Central memory CD8-positive, alpha-beta T cell (primary cell): ENCODE data around the gene SPCS1.

Experiments
- ATAC-seq: fragments of 150-1000 bp; cut with Tn5 transposase; replicated peaks from 2 replicates; pipeline ENCODE4 v1.10.0; 2022; ENCODE audit warnings: mild to moderate bottlenecking, moderate FRiP score, moderate number of reproducible peaks; ENCODE audit not compliant: poor library complexity, severe bottlenecking; ENCODE audit errors: extremely low read depth
- DNase-seq, 2 donors: peaks; one replicate each; pipeline ENCODE4 v3.0.0; 2021; ENCODE audit warnings: low spot score in 2 of 2
- H3K27ac Mint-ChIP-seq: one replicate; pipeline ENCODE4 v1.8.0; 2022; ENCODE audit warnings: low read depth, mild to moderate bottlenecking, moderate library complexity, mixed read lengths
- H3K27me3 Mint-ChIP-seq: one replicate; pipeline ENCODE4 v1.8.0; 2022; ENCODE audit warnings: mixed read lengths
- H3K36me3 Mint-ChIP-seq: one replicate; pipeline ENCODE4 v1.8.0; 2022; ENCODE audit warnings: mild to moderate bottlenecking, moderate library complexity, mixed read lengths; ENCODE audit not compliant: insufficient read depth
- H3K4me1 Mint-ChIP-seq: one replicate; pipeline ENCODE4 v1.8.0; 2022; ENCODE audit warnings: mixed read lengths
- H3K4me3 Mint-ChIP-seq: one replicate; pipeline ENCODE4 v1.8.0; 2022; ENCODE audit warnings: mild to moderate bottlenecking, moderate library complexity, mixed read lengths
- H3K9me3 Mint-ChIP-seq: one replicate; pipeline ENCODE4 v1.8.0; 2022; ENCODE audit warnings: mixed read lengths

Gene SPCS1

DNA sequence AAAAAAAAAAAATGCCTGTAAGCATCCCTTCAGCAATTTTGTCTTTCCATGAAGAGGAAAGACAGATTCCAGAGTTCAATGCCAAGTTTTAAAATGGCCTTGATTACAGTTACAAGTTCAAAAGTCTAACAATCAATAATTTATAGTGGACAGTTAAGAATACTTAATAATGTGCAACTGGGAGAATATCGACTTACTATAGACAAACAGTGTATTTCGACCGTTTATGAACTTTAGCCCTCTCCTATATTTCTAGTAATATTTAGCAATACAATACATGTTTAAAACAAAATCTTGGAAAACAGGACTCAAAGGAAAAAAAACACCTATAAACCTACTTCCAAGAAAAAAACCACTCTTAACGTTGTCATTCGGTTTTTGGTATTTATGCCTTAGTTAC is 21.7 kb upstream of the SPCS1 start:
- no peak overlapping the region for H3K27ac Mint-ChIP-seq
- DNase-seq (no peak), ATAC-seq (no peak)
- H3K9me3 Mint-ChIP-seq = no peaks in the 10 kb centered on the region
- H3K4me1 Mint-ChIP-seq = peaks cover 45% of the 10 kb centered on the region
- H3K36me3 Mint-ChIP-seq = peaks cover 35% of the 10 kb centered on the region
- H3K27me3 Mint-ChIP-seq = no peaks in the 10 kb centered on the region
- no peak overlapping the region for H3K4me3 Mint-ChIP-seq

GRCh38 chr3:52685285-52685708 is 20.6 kb upstream of the SPCS1 start:
- Mint-ChIP-seq H3K27ac (peak overlapping the region; percentile 93), H3K27me3 (no peaks in the 10 kb centered on the region), H3K4me1 (peaks cover 35% of the 10 kb centered on the region), H3K9me3 (no peaks in the 10 kb centered on the region), H3K36me3 (peaks cover 41% of the 10 kb centered on the region), H3K4me3 (peak overlapping the region; percentile 89)
- peak; percentile 45 to 57 for DNase-seq
- ATAC-seq = peak; percentile 67

DNA sequence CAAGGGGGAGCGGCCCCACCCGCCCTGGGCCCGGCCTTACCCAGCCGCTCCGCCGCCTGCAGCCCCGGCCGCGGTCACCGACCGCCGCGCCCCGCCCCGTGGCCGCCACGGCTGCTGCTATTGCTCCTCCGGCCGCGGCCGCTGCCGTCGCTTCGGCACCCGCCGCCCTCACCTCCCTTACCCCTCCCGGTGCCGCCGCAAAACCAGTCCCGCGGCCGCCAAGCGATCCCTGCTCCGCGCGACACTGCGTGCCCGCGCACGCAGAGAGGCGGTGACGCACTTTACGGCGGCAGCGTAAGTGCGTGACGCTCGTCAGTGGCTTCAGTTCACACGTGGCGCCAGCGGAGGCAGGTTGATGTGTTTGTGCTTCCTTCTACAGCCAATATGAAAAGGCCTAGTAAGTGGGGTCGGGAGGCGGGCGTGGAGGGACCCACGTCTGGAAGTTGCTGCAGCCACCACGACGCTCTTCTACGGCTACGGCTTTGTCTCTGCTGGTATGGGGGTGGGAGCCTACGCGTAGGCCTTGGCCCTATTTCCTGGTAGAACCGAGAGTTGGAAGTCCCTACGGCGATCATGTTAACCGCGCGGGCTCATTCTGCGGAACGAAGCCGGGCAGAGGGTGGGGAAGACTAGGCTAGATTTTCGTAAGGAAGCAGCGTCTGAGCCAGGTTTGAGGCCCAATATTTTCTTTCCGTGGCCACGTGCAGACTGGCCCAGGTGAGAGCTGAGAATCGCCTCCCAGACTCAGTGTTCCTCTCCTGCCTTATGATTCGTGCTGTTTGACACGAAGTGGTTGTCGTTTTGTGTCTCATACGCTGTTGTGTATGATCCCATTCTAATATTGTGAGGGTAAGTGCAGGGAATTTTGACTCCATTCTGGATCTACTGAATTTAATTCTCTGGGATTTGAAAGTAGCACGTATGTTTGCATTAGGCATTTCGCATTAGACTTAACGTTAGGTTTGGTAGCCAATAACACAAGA is 19.9 kb upstream of the SPCS1 start, which contains the start of the genes GNL3 and PBRM1:
Gene GNL3, plus strand, starts transcription at position 324 of the 983 bp plus-strand sequence. Its CDS starts 61 bp downstream, at position 385.
Gene PBRM1, minus strand, starts transcription at position 205 of the 983 bp plus-strand sequence.
- DNase-seq (peak; percentile 77 to 87), ATAC-seq (peak; percentile 86)
- Mint-ChIP-seq H3K4me1 (peaks cover 32% of the 10 kb centered on the region), H3K27me3 (no peaks in the 10 kb centered on the region), H3K4me3 (peak within 1 kb of the TSS; percentile 89), H3K9me3 (no peaks in the 10 kb centered on the region), H3K27ac (peak within 1 kb of the TSS; percentile 93), H3K36me3 (peaks cover 46% of the 10 kb centered on the region)

- Mint-ChIP-seq H3K9me3 (no peaks in the 10 kb centered on the region), H3K4me1 (peaks cover 21% of the 10 kb centered on the region), H3K27ac (no peak overlapping the region), H3K27me3 (no peaks in the 10 kb centered on the region), H3K4me3 (no peak overlapping the region), H3K36me3 (peaks cover 59% of the 10 kb centered on the region)
- DNase-seq = no peak
- ATAC-seq = no peak
Observed at GRCh38 chr3:52688266-52688665, 17.6 kb upstream of the SPCS1 start.

GRCh38 chr3:52689151-52689550 is 16.8 kb upstream of the SPCS1 start:
- ATAC-seq = no peak

GRCh38 chr3:52690560-52690959 is 15.3 kb upstream of the SPCS1 start:
- Mint-ChIP-seq H3K4me3 (no peak overlapping the region), H3K36me3 (peaks cover 77% of the 10 kb centered on the region), H3K4me1 (peaks cover 17% of the 10 kb centered on the region), H3K27me3 (no peaks in the 10 kb centered on the region), H3K27ac (no peak overlapping the region), H3K9me3 (no peaks in the 10 kb centered on the region)
- DNase-seq (no peak), ATAC-seq (no peak)

More at GRCh38 chr3:52689151-52689550, 16.8 kb upstream of the SPCS1 start:
- no peaks in the 10 kb centered on the region for H3K27me3 Mint-ChIP-seq
- H3K27ac Mint-ChIP-seq = no peak overlapping the region
- no peak for DNase-seq
- H3K4me3 Mint-ChIP-seq = no peak overlapping the region
- peaks cover 68% of the 10 kb centered on the region for H3K36me3 Mint-ChIP-seq
- H3K9me3 Mint-ChIP-seq = no peaks in the 10 kb centered on the region
- peaks cover 27% of the 10 kb centered on the region for H3K4me1 Mint-ChIP-seq

- DNase-seq (no peak), ATAC-seq (no peak)
- no peak overlapping the region for H3K4me3 Mint-ChIP-seq
- H3K4me1 Mint-ChIP-seq = peaks cover 6% of the 10 kb centered on the region
- peak overlapping the region; percentile 75 for H3K27ac Mint-ChIP-seq
- H3K27me3 Mint-ChIP-seq = no peaks in the 10 kb centered on the region
- H3K36me3 Mint-ChIP-seq = peaks cover 78% of the 10 kb centered on the region
- no peaks in the 10 kb centered on the region for H3K9me3 Mint-ChIP-seq
Observed at GRCh38 chr3:52693071-52693470, 12.8 kb upstream of the SPCS1 start.

DNA sequence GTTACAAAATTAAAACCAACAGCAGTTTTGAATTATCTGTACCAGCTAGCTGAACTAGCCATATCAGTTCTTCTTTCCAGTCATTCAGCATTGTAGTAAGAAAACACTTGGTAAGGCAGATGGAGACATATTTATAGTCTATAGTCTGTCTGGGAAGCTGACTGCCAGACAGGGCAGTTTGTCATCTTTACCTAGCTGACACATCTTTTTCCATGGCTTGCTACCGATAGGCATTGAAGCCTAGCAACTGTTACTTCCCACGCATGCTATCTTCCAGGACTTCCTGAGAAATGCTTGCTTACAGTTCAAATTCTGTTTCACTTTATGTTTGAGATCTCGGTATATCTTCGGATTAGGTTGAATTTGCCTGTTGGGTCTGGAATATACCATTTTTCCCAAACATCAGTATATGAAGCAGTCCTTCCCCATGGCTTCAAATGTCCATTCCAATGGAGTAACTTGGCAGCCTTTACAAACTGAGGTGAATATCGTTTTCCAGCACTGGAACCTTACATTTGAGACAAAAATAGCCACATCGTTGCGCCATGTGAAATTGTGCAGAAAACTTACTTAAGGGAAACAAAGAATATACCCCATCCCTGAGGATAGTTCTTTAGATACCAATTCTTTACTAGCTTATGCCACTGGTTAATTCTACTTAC is 11.2 kb upstream of the SPCS1 start:
- H3K9me3 Mint-ChIP-seq = no peaks in the 10 kb centered on the region
- H3K27ac Mint-ChIP-seq = no peak overlapping the region
- peaks cover 6% of the 10 kb centered on the region for H3K4me1 Mint-ChIP-seq
- DNase-seq (no peak), ATAC-seq (no peak)
- H3K36me3 Mint-ChIP-seq = peaks cover 70% of the 10 kb centered on the region
- no peak overlapping the region for H3K4me3 Mint-ChIP-seq
- H3K27me3 Mint-ChIP-seq = no peaks in the 10 kb centered on the region

DNA sequence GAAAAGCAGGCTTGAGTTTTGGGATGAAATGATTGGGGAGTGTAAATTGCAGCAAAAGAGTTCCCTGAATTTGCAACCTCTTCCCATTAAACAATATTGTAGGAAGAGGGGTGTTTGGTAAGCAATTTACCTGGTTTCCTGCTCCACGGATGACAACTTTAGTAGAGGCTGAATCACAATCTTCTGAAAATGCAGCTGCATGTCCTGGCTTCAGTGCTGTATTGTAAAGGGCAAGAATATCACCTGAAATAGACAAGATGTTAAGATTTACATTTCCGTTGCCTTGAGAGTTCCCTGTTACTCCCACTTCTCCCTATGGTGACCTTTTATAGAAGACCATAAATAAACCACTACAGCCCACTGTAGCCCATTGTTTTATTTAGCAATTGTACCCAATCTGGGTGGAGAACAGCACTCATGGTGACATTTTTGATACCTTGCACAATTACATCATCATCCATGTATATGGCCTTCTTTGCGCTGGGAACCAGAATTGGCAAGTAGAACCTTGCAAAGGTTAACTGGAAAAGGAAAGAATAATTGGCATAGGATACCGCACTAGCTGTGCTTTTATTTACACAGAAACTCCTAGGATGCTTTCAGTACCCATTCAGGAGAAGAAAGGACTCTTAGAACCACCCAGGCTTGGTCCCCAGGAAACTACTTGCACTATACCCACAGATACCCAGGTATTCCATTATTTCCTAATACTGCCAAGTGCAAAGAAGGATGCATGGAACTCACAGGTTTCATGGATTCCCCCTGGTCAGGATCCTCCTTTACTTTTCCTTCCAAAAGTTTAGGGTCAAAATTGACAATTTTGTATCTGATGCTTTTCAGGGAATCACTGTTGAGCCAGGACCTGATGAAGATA is 9.9 kb upstream of the SPCS1 start:
- no peaks in the 10 kb centered on the region for H3K27me3 Mint-ChIP-seq
- H3K36me3 Mint-ChIP-seq = peaks cover 58% of the 10 kb centered on the region
- H3K4me1 Mint-ChIP-seq = peaks cover 6% of the 10 kb centered on the region

GRCh38 chr3:52696830-52697631 is 8.9 kb upstream of the SPCS1 start:
- Mint-ChIP-seq H3K27me3 (no peaks in the 10 kb centered on the region), H3K27ac (no peak overlapping the region), H3K4me3 (no peak overlapping the region), H3K9me3 (no peaks in the 10 kb centered on the region), H3K36me3 (peaks cover 52% of the 10 kb centered on the region), H3K4me1 (peaks cover 6% of the 10 kb centered on the region)
- DNase-seq = no peak
- ATAC-seq = no peak

More for the DNA sequence above, 9.9 kb upstream of the SPCS1 start:
- no peak overlapping the region for H3K4me3 Mint-ChIP-seq
- H3K27ac Mint-ChIP-seq = no peak overlapping the region
- no peaks in the 10 kb centered on the region for H3K9me3 Mint-ChIP-seq
- no peak for ATAC-seq
- DNase-seq = no peak

DNA sequence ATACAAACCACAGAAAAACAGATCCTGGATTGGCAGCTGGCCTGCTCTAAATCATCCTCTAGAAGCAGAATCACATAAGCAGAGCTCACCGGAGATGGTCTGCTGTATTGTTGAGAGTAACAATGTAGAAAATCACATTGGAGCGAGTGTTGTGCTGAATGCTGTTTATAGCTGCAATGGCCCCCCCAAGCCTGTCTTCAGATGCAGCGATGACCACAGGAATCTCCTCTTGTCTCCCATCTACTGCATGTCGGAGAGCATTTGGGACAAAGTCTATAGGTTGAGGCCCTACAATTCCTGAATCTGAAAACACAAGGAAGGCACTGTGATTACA is 8.3 kb upstream of the SPCS1 start:
- Mint-ChIP-seq H3K4me1 (peaks cover 6% of the 10 kb centered on the region), H3K9me3 (no peaks in the 10 kb centered on the region), H3K27ac (no peak overlapping the region), H3K4me3 (no peak overlapping the region), H3K27me3 (no peaks in the 10 kb centered on the region), H3K36me3 (peaks cover 46% of the 10 kb centered on the region)
- ATAC-seq = no peak
- no peak for DNase-seq
